Measurements from ENCODE around the gene FHAD1.

GRCh38 chr1:15341634-15342407 lies 94.8 kb downstream of the FHAD1 start:
- TF ChIP-seq POLR2A (IDR thresholded peaks at IDR 0.05) (no peak), POLR2AphosphoS5 (IDR thresholded peaks at IDR 0.05; ENCODE audit: insufficient read depth in 1 of 2, low read depth in 1 of 2) (peak in 1 of 2 donors; percentile 65)
